Sigmoid colon (tissue), 3 donors: ENCODE results near the gene TGFB3.

Experiments used
- CTCF ChIP-seq, 4 experiments: fragments of 450-650 bp in 3 of 4; fragments of 200-600 bp in 1 of 4; IDR thresholded peaks; one replicate each; pipeline ENCODE4 v1.5.1; 2016 to 2019; ENCODE audit warnings: antibody characterized with exemption in 4 of 4, mild to moderate bottlenecking in 3 of 4, moderate library complexity in 2 of 4
- POLR2A ChIP-seq, 2 donors: fragments of 450-650 bp; IDR thresholded peaks; one replicate each; pipeline ENCODE4 v1.6.1; 2016; ENCODE audit warnings: antibody characterized with exemption in 2 of 2, mild to moderate bottlenecking in 2 of 2, moderate library complexity in 2 of 2

- TF ChIP-seq CTCF (IDR thresholded peaks at IDR 0.05) = no peak
- no peak for TF ChIP-seq POLR2A (IDR thresholded peaks at IDR 0.05)
Observed at GRCh38 chr14:75939200-75939599, 42.6 kb downstream of the TGFB3 start.
